BJ (cell line): ENCODE results near the gene B3GNT5. TPM values are rescaled to one million over a fixed set of nuclear protein-coding genes. Genes with fewer than 3 reads are reported as not detected.

ENCODE experiments used
- CTCF ChIA-PET: fragments of 350-600 bp; formaldehyde crosslinking; extraction: SDS; loops from one replicate; lab custom pipeline; 2021; ENCODE audit warnings: antibody characterized with exemption, inconsistent platforms; lab: Yijun Ruan, JAX
- POLR2A ChIA-PET: fragments of 300-600 bp; sonication (Branson Sonifier 250); formaldehyde crosslinking; extraction: SDS; loops from one replicate; lab custom pipeline; 2021; ENCODE audit warnings: antibody characterized with exemption; lab: Charles Lee
- DNase-seq: peaks from one replicate; pipeline ENCODE4 v3.0.0-alpha.2; 2011; ENCODE audit warnings: low read depth
- H3K27me3 ChIP-seq: 2 replicates; pipeline ENCODE4 v1.6.0; 2011; ENCODE audit warnings: low read length; ENCODE audit not compliant: control insufficient read depth, insufficient read depth
- H3K36me3 ChIP-seq: 2 replicates; pipeline ENCODE4 v1.5.1; 2011; ENCODE audit warnings: low read length; ENCODE audit not compliant: control insufficient read depth, insufficient read depth
- H3K4me3 ChIP-seq: 2 replicates; pipeline ENCODE4 v1.5.1; 2011; ENCODE audit warnings: low read depth, mild to moderate bottlenecking, control low read depth, low read length
- CTCF ChIP-seq: IDR thresholded peaks from 2 replicates; pipeline ENCODE4 v1.5.1; 2011; ENCODE audit warnings: low read depth, mild to moderate bottlenecking, control low read depth, inconsistent platforms, low read length, moderate library complexity; ENCODE audit not compliant: insufficient read depth
- polyA plus RNA-seq: library from polyadenylated mRNA; depleted of rRNA; stranded (reverse); fragments of >200 nt; gene quantifications from 2 replicates; pipeline ENCODE4 v1.2.3, GENCODE V29; 2011

The B3GNT5 gene
- polyA plus RNA-seq, 1 experiment: 0.27 TPM

DNA sequence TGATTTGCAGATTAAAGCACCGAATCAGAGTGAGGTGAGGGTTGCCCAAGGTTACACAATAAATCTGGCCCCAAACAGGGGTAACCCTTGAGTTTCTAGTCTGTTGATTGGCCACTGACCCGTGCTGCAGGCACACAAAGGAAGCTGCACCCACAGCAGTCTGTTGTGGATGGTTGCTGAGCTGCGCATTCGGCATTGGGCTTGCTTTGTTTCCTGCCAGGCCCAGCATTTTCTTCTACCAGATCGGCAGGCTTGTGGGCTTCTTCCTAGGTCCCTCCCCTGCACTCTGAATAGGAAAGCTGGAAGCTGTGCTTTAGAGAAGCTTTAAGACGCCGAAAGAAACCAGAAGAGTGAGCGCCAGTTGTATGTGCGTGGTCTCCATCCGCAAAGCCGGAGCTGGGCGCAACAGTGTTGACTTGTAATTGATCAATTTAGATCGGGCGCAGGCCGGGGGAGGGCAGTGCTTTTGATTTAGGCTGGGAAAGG lies 12.1 kb downstream of the B3GNT5 start:
- POLR2A ChIA-PET: no interaction called here

GRCh38 chr3:183265834-183266417 lies 12.9 kb downstream of the B3GNT5 start:
- no peaks in the 10 kb centered on the region for H3K36me3 ChIP-seq
- ChIA-PET POLR2A (no interaction called here), CTCF (interaction anchor here (1.0 to 1.1 kb wide), 2 partner anchors 13 to 38 kb away, joined by 3 read pairs; partner anchors contain the start of gene B3GNT5)
- peak; percentile 9 for DNase-seq
- no peak for TF ChIP-seq CTCF
- H3K27me3 ChIP-seq: no peaks in the 10 kb centered on the region
- no peak overlapping the region for H3K4me3 ChIP-seq

More for the DNA sequence above, 12.1 kb downstream of the B3GNT5 start:
- Histone ChIP-seq H3K4me3 (no peak overlapping the region), H3K27me3 (no peaks in the 10 kb centered on the region; the same call in 1 of the 2 replicates), H3K36me3 (no peaks in the 10 kb centered on the region)
- CTCF ChIA-PET: interaction anchor here (1.0 to 1.1 kb wide), 2 partner anchors 12 to 37 kb away, joined by 3 read pairs; partner anchors contain the start of gene B3GNT5
- TF ChIP-seq CTCF: no peak
- no peak for DNase-seq

DNA sequence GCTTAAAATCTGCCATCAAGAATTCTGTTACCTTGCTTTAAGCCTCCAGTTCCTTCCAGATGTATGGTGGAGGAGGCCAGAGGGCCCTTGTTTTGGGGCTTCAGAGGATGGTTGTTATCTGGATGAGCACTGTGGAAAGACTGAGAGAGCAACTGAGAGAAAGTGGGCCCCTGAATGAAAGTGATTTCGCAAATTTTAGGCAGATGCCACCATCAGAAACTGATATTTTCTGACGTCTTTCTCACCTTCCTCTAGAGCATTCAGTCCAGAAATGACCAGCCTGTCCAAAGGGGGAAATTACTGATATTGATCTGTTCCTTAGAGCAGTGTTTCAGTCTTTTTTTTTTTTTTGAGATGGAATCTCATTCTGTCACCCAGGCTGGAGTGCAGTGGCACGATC lies 13.4 kb downstream of the B3GNT5 start:
- H3K4me3 ChIP-seq: no peak overlapping the region
- H3K27me3 ChIP-seq: no peaks in the 10 kb centered on the region
- no peaks in the 10 kb centered on the region for H3K36me3 ChIP-seq
- no peak for DNase-seq
- no peak for TF ChIP-seq CTCF
- ChIA-PET CTCF (interaction anchor here (1.1 kb wide), 1 partner anchor 38 kb away, joined by 3 read pairs; no protein-coding TSS in a partner anchor), POLR2A (no interaction called here)

DNA sequence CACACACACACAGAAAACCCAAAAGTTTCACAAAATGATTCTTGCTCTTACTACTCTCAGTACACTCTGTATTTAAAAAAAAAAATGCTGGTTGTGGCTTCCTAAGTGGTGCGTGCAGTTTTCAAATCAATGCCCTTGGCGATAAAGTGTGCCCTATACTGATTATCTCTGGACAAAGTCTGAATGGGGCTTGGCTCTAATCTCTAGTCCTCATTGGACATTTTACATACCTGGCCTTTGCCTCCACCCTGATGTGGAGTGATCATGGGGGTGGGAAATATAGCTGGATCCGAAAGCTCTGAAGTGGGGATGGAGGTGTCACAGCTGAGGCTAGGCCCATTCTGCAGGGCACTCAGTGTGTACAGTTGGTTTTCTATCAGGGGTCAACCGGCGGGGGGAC lies 14.1 kb downstream of the B3GNT5 start:
- Histone ChIP-seq H3K4me3 (no peak overlapping the region), H3K36me3 (no peaks in the 10 kb centered on the region), H3K27me3 (no peaks in the 10 kb centered on the region)
- POLR2A ChIA-PET: no interaction called here
- CTCF ChIA-PET: no interaction called here
- DNase-seq: no peak
- no peak for TF ChIP-seq CTCF

DNA sequence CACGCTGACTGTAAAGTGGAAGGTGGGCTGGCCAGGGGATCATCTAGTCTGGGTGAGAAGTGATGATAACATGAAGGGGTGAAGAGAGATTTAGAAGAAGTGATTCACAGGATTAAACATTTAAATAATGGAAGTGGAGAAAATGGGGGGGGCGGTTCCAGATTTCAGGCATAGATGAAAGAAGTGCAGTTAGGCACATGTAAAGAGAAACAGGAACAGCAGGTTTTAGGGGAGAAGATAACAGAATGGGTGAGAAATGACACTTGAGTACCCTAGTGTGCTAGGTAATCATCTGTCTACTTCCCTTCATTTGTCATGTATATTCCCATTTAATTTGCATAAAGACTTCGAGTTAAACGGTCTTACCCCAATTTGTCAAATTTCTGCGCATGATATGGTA lies 15.3 kb downstream of the B3GNT5 start:
- no peak for TF ChIP-seq CTCF
- Histone ChIP-seq H3K4me3 (no peak overlapping the region), H3K36me3 (no peaks in the 10 kb centered on the region), H3K27me3 (no peaks in the 10 kb centered on the region)
- ChIA-PET POLR2A (no interaction called here), CTCF (no interaction called here)
- DNase-seq: no peak
